Suppressor macrophage treated with lipopolysaccharide for 1 hour (primary cell): ENCODE data around the gene DAD1.
"Not testable (repeated sequence)": the region's sequence is repeated elsewhere in the genome, so short reads cannot be mapped to it uniquely, and the experiment has no call there.

Source experiments
- DNase-seq, 3 donors: peaks; one replicate each; pipeline ENCODE4 v3.0.0-alpha.2; 2020 to 2022

Gene DAD1

GRCh38 chr14:22598099-22598895 is 9.3 kb upstream of the DAD1 start, which contains the start of gene ABHD4:
ABHD4 (plus strand) TSS chr14:22598300; CDS start chr14:22598307, 7 bp downstream.
- peak; percentile 71 to 89 (median 81) for DNase-seq

- no peak for DNase-seq
Observed at GRCh38 chr14:22597771-22598098, 8.7 kb upstream of the DAD1 start.

- no peak for DNase-seq
Observed at GRCh38 chr14:22597265-22597664, 8.2 kb upstream of the DAD1 start.

- no peak for DNase-seq
Observed at GRCh38 chr14:22596354-22596879, 7.4 kb upstream of the DAD1 start.

GRCh38 chr14:22594156-22594716 is 5.2 kb upstream of the DAD1 start:
- no peak for DNase-seq

- no peak for DNase-seq
Observed at GRCh38 chr14:22593601-22594000, 4.6 kb upstream of the DAD1 start.

- DNase-seq: no peak
Observed at GRCh38 chr14:22593189-22593588, 4.2 kb upstream of the DAD1 start.

- peak in 2 of 3 donors; percentile 40 to 47 for DNase-seq
Observed at GRCh38 chr14:22588526-22589095, 413 bp downstream of the DAD1 start.

- not testable (repeated sequence) for DNase-seq
Observed at GRCh38 chr14:22587677-22588422, 1.2 kb downstream of the DAD1 start.

GRCh38 chr14:22587247-22587646 is 1.8 kb downstream of the DAD1 start:
- no peak for DNase-seq

- no peak for DNase-seq
Observed at GRCh38 chr14:22583994-22584393, 5.0 kb downstream of the DAD1 start.

- DNase-seq: no peak
Observed at GRCh38 chr14:22580625-22581024, 8.4 kb downstream of the DAD1 start.

- no peak for DNase-seq
Observed at GRCh38 chr14:22579881-22580280, 9.1 kb downstream of the DAD1 start.

GRCh38 chr14:22579236-22579635 is 9.8 kb downstream of the DAD1 start:
- DNase-seq: no peak

- no peak for DNase-seq
Observed at GRCh38 chr14:22577334-22577908, 11.6 kb downstream of the DAD1 start.

GRCh38 chr14:22573804-22574203 is 15.2 kb downstream of the DAD1 start:
- peak in 2 of 3 donors; percentile 59 to 60 for DNase-seq

- DNase-seq: peak; percentile 19 to 67 (median 65)
Observed at GRCh38 chr14:22572562-22573058, 16.4 kb downstream of the DAD1 start.

- peak; percentile 90 to 93 (median 90) for DNase-seq
Observed at GRCh38 chr14:22570132-22570949, 18.7 kb downstream of the DAD1 start.

- DNase-seq: no peak
Observed at GRCh38 chr14:22569737-22570131, 19.3 kb downstream of the DAD1 start.

- no peak for DNase-seq
Observed at GRCh38 chr14:22569106-22569736, 19.8 kb downstream of the DAD1 start.

GRCh38 chr14:22567437-22567836 is 21.6 kb downstream of the DAD1 start:
- no peak for DNase-seq
